H1 (cell line): ENCODE results near the gene NDUFB10. TPM values are rescaled to one million over a fixed set of nuclear protein-coding genes. Genes with fewer than 3 reads are reported as not detected.
A peak's percentile ranks its signal among the peaks of the same experiment; 100 is the strongest.

Experiments used
- ATF3 ChIP-seq: IDR thresholded peaks from 2 replicates; pipeline ENCODE4 v1.6.1; 2011; ENCODE audit warnings: low read depth, mild to moderate bottlenecking, low read length; ENCODE audit not compliant: insufficient read depth
- CTCF ChIP-seq, 3 experiments: IDR thresholded peaks; 1 replicate in 2 of 3; 2 replicates in 1 of 3; pipeline versions ENCODE4 v1.5.1 to v1.6.1; 2011; ENCODE audit warnings: low read length in 3 of 3, mild to moderate bottlenecking in 3 of 3, inconsistent platforms in 2 of 3, low read depth in 1 of 3, moderate library complexity in 1 of 3; ENCODE audit not compliant: insufficient read depth in 1 of 3; ENCODE audit errors: control extremely low read depth in 1 of 3
- PHF8 ChIP-seq: fragments of 200-600 bp; sonication (generic); conservative IDR thresholded peaks from 2 replicates; pipeline ENCODE4 v1.7.1; 2012; ENCODE audit warnings: low read depth, mild to moderate bottlenecking, inconsistent platforms, low read length, moderate library complexity
- POLR2AphosphoS5 ChIP-seq: IDR thresholded peaks from 2 replicates; pipeline ENCODE4 v1.6.1; 2011; ENCODE audit warnings: low read depth, low read length
- RBBP5 ChIP-seq: IDR thresholded peaks from 2 replicates; pipeline ENCODE4 v1.7.1; 2012; ENCODE audit warnings: low read depth, mild to moderate bottlenecking, inconsistent platforms, low read length, moderate library complexity, borderline replicate concordance
- SIX5 ChIP-seq: IDR thresholded peaks from 2 replicates; pipeline ENCODE4 v1.6.1; 2011; ENCODE audit warnings: mild to moderate bottlenecking, low read depth, low read length
- SP2 ChIP-seq: IDR thresholded peaks from 2 replicates; pipeline ENCODE4 v1.6.1; 2012; ENCODE audit warnings: mild to moderate bottlenecking, low read length, inconsistent platforms
- TAF7 ChIP-seq: optimal IDR thresholded peaks from 2 replicates; pipeline ENCODE3; 2011; ENCODE audit warnings: low read depth, mild to moderate bottlenecking, inconsistent platforms, low read length, moderate library complexity, borderline replicate concordance
- TBP ChIP-seq: IDR thresholded peaks from 2 replicates; pipeline ENCODE4 v1.6.1; 2011; ENCODE audit warnings: low read depth, low read length, improper control_type of control experiment
- TCF12 ChIP-seq: IDR thresholded peaks from 2 replicates; pipeline ENCODE4 v1.6.1; 2011; ENCODE audit warnings: low read depth, mild to moderate bottlenecking, low read length
- TEAD4 ChIP-seq: IDR thresholded peaks from 2 replicates; pipeline ENCODE4 v1.6.1; 2012; ENCODE audit warnings: low read depth, low read length, inconsistent platforms, mixed read lengths
- YY1 ChIP-seq: IDR thresholded peaks from 2 replicates; pipeline ENCODE4 v1.6.1; 2011; ENCODE audit warnings: low read depth, mild to moderate bottlenecking, low read length
- polyA plus RNA-seq, 7 experiments: library from polyadenylated mRNA; depleted of rRNA in 3 of 7; stranded (reverse) in 5 of 7; unstranded in 2 of 7; fragments of >200 nt in 5 of 7; fragments of 200-250 nt in 2 of 7; gene quantifications; 1 replicate in 5 of 7; 2 replicates in 1 of 7; 4 replicates in 1 of 7; pipeline versions ENCODE4 v1.2.1 to v1.2.3, GENCODE V29; 2011 to 2013; ENCODE audit warnings: missing spikeins in 2 of 7, mixed read lengths in 2 of 7
- total RNA-seq: library from RNA; stranded (reverse); fragmentation: NEBNext Ultra II Directional; extraction: Animal tissue kit (Norgen Biotek cat#: 25700); gene quantifications from 2 replicates; pipeline ENCODE4 v1.2.1, GENCODE V29; 2021

Gene NDUFB10
- total and polyA plus RNA-seq, 2 of the 8 experiments (the other 6 are each of a cell fraction or from before 2014, with no cell fraction given) = 183 to 194 TPM

GRCh38 chr16:1971796-1972489 is 12.6 kb downstream of the NDUFB10 start, which contains the start of gene TBL3 (continued):
- TF ChIP-seq TEAD4 (0 out of 2 replicates have a peak, but pooled peaks have one; percentile 7), PHF8 (peak; percentile 82), TCF12 (0 out of 2 replicates have a peak, but pooled peaks have one; percentile 57), RBBP5 (peak; percentile 96; the same call in 1 of the 2 replicates), SIX5 (peak; percentile 74; the same call in 1 of the 2 replicates), CTCF (IDR thresholded peaks at IDR 0.05; ENCODE audit: control extremely low read depth in 1 of 3, insufficient read depth in 1 of 3, low read depth in 1 of 3, low read length in 3 of 3) (0 out of 4 replicates have a peak, but pooled peaks of 1 of the 3 experiments have one; percentile 14), ATF3 (peak; percentile 100), TAF7 (peak; percentile 99), SP2 (no peak), TBP (peak; percentile 77), POLR2AphosphoS5 (peak; percentile 90), YY1 (peak; percentile 100)
